Measurements from ENCODE around the gene POLA1.

POLA1 gene

GRCh38 chrX:25006586-25007058, 312.9 kb downstream of the POLA1 start:
- DNase-seq (ENCODE audit: low read depth in 4 of 4, low spot score in 1 of 4), result no peak

- no peak for DNase-seq (ENCODE audit: low read depth in 4 of 4, low spot score in 1 of 4)
Measured at GRCh38 chrX:25007059-25008053, 313.6 kb downstream of the POLA1 start.

- DNase-seq (ENCODE audit: low read depth in 4 of 4, low spot score in 1 of 4), result no peak
Measured at GRCh38 chrX:25009407-25009806, 315.7 kb downstream of the POLA1 start.

GRCh38 chrX:25010784-25011588, 317.3 kb downstream of the POLA1 start:
- no peak for DNase-seq (ENCODE audit: low read depth in 4 of 4, low spot score in 1 of 4)

- no peak for DNase-seq (ENCODE audit: low read depth in 4 of 4, low spot score in 1 of 4)
Measured at GRCh38 chrX:25011589-25012432, 318.1 kb downstream of the POLA1 start.

- DNase-seq (ENCODE audit: low read depth in 4 of 4, low spot score in 1 of 4), result no peak
Measured at GRCh38 chrX:25012433-25012735, 318.7 kb downstream of the POLA1 start.

- DNase-seq (ENCODE audit: low read depth in 4 of 4, low spot score in 1 of 4), result no peak
Measured at GRCh38 chrX:25012793-25013631, 319.3 kb downstream of the POLA1 start.

- no peak for DNase-seq (ENCODE audit: low read depth in 4 of 4, low spot score in 1 of 4)
Measured at GRCh38 chrX:25013632-25014365, 320.1 kb downstream of the POLA1 start.

- DNase-seq (ENCODE audit: low read depth in 4 of 4, low spot score in 1 of 4), result no peak
Measured at GRCh38 chrX:25014366-25014838, 320.7 kb downstream of the POLA1 start.

GRCh38 chrX:25015486-25016360, 322.0 kb downstream of the POLA1 start, which contains the start of gene ARX:
TSS of gene ARX (minus strand) at chrX:25015965. CDS start at chrX:25015737, 228 bp downstream.
- DNase-seq (ENCODE audit: low read depth in 4 of 4, low spot score in 1 of 4), result no peak

- no peak for DNase-seq (ENCODE audit: low read depth in 4 of 4, low spot score in 1 of 4)
Measured at GRCh38 chrX:25016361-25016671, 322.6 kb downstream of the POLA1 start.

GRCh38 chrX:25016938-25017598, 323.4 kb downstream of the POLA1 start:
- DNase-seq (ENCODE audit: low read depth in 4 of 4, low spot score in 1 of 4), result no peak

- DNase-seq (ENCODE audit: low read depth in 4 of 4, low spot score in 1 of 4), result no peak
Measured at GRCh38 chrX:25017667-25018247, 324.0 kb downstream of the POLA1 start.

- DNase-seq (ENCODE audit: low read depth in 4 of 4, low spot score in 1 of 4), result no peak
Measured at GRCh38 chrX:25018682-25019081, 325.0 kb downstream of the POLA1 start.

GRCh38 chrX:25019707-25020390, 326.1 kb downstream of the POLA1 start:
- no peak for DNase-seq (ENCODE audit: low read depth in 4 of 4, low spot score in 1 of 4)

- DNase-seq (ENCODE audit: low read depth in 4 of 4, low spot score in 1 of 4), result no peak
Measured at GRCh38 chrX:25020391-25020904, 326.7 kb downstream of the POLA1 start.
